PC-3 (cell line): Measurements from ENCODE around the gene AHNAK2.

Experiments used
- EZH2 ChIP-seq: fragments of 300-600 bp; sonication (generic); IDR thresholded peaks from one replicate; pipeline ENCODE4 v1.6.1; 2017; ENCODE audit warnings: antibody characterized with exemption, mild to moderate bottlenecking, low read length; ENCODE audit not compliant: unreplicated experiment
- EZH2phosphoT487 ChIP-seq: fragments of 300-600 bp; sonication (generic); IDR thresholded peaks from 2 replicates; pipeline ENCODE4 v1.6.1; 2018; ENCODE audit warnings: mild to moderate bottlenecking, antibody characterized with exemption, low read length, borderline replicate concordance
- TF ChIP-seq, protein P1 (sequence below): fragments of 300-600 bp; sonication (generic); conservative IDR thresholded peaks from 2 replicates; pipeline ENCODE4 v1.5.1; 2017; ENCODE audit warnings: antibody characterized with exemption, low read depth, mild to moderate bottlenecking, low read length

DNA sequence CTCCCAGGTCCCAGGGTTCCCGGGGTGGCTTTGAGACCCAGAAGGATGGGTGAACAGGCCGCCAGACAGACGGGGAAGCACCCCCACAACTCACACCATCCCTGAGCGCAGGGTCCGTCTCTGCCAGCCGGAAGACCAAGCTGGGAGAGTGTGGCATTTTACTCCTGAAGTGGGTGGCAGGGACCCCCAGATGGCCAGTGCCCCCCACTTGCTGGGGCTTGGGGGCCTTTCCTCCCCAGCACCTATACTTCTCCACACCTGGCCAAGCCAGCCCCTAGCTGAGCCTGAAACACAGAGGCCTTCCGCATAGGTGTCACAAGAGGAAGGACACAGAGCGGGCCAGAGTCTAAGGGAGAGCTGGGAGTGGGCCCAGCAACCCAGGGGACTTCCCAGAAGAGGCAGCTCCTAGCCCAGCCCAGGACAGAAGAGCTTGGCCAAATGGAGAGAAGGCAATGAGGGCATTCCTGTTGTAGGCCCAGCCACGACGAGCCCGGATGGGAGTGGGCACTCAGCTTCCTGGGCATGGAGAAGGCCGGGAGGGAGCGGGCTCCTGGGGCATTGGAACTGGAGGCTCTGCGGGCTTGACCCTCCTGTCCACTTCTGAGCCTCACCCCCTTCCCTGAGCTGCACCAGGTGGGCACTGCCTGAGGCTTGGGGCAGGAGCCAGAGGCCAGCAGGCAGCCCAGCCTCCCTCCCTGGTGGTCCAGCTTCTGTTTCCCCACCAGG is 3.3 kb downstream of the AHNAK2 start:
- TF ChIP-seq, protein P1, sequence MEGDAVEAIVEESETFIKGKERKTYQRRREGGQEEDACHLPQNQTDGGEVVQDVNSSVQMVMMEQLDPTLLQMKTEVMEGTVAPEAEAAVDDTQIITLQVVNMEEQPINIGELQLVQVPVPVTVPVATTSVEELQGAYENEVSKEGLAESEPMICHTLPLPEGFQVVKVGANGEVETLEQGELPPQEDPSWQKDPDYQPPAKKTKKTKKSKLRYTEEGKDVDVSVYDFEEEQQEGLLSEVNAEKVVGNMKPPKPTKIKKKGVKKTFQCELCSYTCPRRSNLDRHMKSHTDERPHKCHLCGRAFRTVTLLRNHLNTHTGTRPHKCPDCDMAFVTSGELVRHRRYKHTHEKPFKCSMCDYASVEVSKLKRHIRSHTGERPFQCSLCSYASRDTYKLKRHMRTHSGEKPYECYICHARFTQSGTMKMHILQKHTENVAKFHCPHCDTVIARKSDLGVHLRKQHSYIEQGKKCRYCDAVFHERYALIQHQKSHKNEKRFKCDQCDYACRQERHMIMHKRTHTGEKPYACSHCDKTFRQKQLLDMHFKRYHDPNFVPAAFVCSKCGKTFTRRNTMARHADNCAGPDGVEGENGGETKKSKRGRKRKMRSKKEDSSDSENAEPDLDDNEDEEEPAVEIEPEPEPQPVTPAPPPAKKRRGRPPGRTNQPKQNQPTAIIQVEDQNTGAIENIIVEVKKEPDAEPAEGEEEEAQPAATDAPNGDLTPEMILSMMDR = no peak
- TF ChIP-seq EZH2 = no peak
- no peak for TF ChIP-seq EZH2phosphoT487
